ENCODE measurements around the gene NEU1.

GRCh38 chr6:31821301-31822035 is 41.2 kb downstream of the NEU1 start:
- TF ChIP-seq CTCF (conservative IDR thresholded peaks at IDR 0.05; ENCODE audit: low read depth, low read length) (no peak), EZH2 (IDR thresholded peaks at IDR 0.05; ENCODE audit: borderline replicate concordance, low read depth, low read length, poor library complexity, severe bottlenecking) (no peak)

Data from A673 (cell line).